Ishikawa (cell line): ENCODE measurements around the gene USP2.

Experiments
- CEBPB ChIP-seq: IDR thresholded peaks from 2 replicates; pipeline ENCODE4 v1.6.1; 2012
- CREB1 ChIP-seq: IDR thresholded peaks from 2 replicates; pipeline ENCODE4 v1.6.1; 2012; ENCODE audit warnings: low read depth
- EGR1 ChIP-seq: IDR thresholded peaks from 2 replicates; pipeline ENCODE4 v1.6.1; 2012
- EP300 ChIP-seq: IDR thresholded peaks from 2 replicates; pipeline ENCODE4 v1.6.1; 2012; ENCODE audit warnings: borderline replicate concordance
- FOXM1 ChIP-seq: IDR thresholded peaks from 2 replicates; pipeline ENCODE4 v1.6.1; 2012; ENCODE audit warnings: low read depth, borderline replicate concordance
- NFIC ChIP-seq: IDR thresholded peaks from 2 replicates; pipeline ENCODE4 v1.6.1; 2012
- RAD21 ChIP-seq: IDR thresholded peaks from 2 replicates; pipeline ENCODE4 v1.6.1; 2012; ENCODE audit warnings: low read depth
- TAF1 ChIP-seq: IDR thresholded peaks from 2 replicates; pipeline ENCODE4 v1.6.1; 2012; ENCODE audit warnings: low read depth, mild to moderate bottlenecking
- TCF12 ChIP-seq: IDR thresholded peaks from 2 replicates; pipeline ENCODE4 v1.6.1; 2012; ENCODE audit warnings: low read depth
- TEAD4 ChIP-seq: IDR thresholded peaks from 2 replicates; pipeline ENCODE4 v1.6.1; 2012
- USF1 ChIP-seq: IDR thresholded peaks from 2 replicates; pipeline ENCODE4 v1.6.1; 2012
- YY1 ChIP-seq: IDR thresholded peaks from 2 replicates; pipeline ENCODE4 v1.6.1; 2012; ENCODE audit warnings: low read depth
- ZBTB7A ChIP-seq: IDR thresholded peaks from 2 replicates; pipeline ENCODE4 v1.6.1; 2012; ENCODE audit warnings: low read depth
- TF ChIP-seq, protein P1 (sequence below): IDR thresholded peaks from 2 replicates; pipeline ENCODE4 v1.6.1; 2012
- TF ChIP-seq, protein P2 (sequence below): IDR thresholded peaks from 2 replicates; pipeline ENCODE4 v1.6.1; 2012; ENCODE audit warnings: low read depth, mild to moderate bottlenecking

The USP2 gene

GRCh38 chr11:119380160-119380826, 1.2 kb downstream of the USP2 start:
- no peak for TF ChIP-seq USF1
- TF ChIP-seq YY1 = no peak
- TF ChIP-seq TEAD4 = no peak
- TF ChIP-seq EGR1 = no peak
- no peak for TF ChIP-seq RAD21
- TF ChIP-seq CREB1 = no peak
- TF ChIP-seq CEBPB = no peak
- TF ChIP-seq, protein P1, sequence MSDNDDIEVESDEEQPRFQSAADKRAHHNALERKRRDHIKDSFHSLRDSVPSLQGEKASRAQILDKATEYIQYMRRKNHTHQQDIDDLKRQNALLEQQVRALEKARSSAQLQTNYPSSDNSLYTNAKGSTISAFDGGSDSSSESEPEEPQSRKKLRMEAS = no peak
- TF ChIP-seq TCF12 = no peak
- no peak for TF ChIP-seq NFIC
- TF ChIP-seq EP300 = no peak
- no peak for TF ChIP-seq TAF1
- no peak for TF ChIP-seq FOXM1
- TF ChIP-seq ZBTB7A = no peak
- TF ChIP-seq, protein P2, sequence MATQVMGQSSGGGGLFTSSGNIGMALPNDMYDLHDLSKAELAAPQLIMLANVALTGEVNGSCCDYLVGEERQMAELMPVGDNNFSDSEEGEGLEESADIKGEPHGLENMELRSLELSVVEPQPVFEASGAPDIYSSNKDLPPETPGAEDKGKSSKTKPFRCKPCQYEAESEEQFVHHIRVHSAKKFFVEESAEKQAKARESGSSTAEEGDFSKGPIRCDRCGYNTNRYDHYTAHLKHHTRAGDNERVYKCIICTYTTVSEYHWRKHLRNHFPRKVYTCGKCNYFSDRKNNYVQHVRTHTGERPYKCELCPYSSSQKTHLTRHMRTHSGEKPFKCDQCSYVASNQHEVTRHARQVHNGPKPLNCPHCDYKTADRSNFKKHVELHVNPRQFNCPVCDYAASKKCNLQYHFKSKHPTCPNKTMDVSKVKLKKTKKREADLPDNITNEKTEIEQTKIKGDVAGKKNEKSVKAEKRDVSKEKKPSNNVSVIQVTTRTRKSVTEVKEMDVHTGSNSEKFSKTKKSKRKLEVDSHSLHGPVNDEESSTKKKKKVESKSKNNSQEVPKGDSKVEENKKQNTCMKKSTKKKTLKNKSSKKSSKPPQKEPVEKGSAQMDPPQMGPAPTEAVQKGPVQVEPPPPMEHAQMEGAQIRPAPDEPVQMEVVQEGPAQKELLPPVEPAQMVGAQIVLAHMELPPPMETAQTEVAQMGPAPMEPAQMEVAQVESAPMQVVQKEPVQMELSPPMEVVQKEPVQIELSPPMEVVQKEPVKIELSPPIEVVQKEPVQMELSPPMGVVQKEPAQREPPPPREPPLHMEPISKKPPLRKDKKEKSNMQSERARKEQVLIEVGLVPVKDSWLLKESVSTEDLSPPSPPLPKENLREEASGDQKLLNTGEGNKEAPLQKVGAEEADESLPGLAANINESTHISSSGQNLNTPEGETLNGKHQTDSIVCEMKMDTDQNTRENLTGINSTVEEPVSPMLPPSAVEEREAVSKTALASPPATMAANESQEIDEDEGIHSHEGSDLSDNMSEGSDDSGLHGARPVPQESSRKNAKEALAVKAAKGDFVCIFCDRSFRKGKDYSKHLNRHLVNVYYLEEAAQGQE = no peak

DNA sequence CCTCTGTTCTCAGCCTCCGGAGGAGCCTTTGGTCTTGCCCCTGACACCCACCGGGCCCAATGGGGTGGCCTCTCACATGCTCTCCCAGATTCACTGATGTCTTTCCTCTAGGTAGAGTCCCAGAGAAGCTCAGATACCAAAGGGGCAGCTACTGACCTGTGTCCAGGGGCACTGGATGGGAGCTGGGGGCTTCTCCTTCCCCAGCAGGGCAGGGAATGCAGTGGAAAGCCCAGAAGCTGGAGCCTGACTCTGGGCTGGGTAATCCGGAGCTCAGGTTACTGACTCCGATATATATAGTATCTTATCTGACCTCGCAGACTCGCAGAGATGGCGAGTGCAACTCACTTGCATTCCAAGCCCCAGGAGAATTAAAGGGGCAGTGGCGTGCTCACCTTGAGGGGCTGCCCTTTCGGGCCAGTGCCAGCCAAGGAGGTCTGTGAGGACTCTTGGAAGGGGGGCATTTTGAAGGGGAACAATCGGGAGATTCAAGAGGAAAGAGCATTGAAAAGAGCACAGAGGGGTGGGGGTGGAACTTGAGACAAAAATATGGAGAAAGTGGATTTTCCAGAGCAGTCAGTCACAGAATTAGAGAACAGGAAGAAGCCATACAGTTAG, 2.5 kb downstream of the USP2 start:
- TF ChIP-seq TAF1 (no peak), FOXM1 (no peak), EP300 (no peak), CEBPB (no peak), ZBTB7A (no peak), YY1 (no peak), CREB1 (no peak), TCF12 (no peak), NFIC (no peak), EGR1 (no peak), RAD21 (no peak), USF1 (no peak)
- TF ChIP-seq, protein P2 = no peak
- TF ChIP-seq, protein P1 = no peak

DNA sequence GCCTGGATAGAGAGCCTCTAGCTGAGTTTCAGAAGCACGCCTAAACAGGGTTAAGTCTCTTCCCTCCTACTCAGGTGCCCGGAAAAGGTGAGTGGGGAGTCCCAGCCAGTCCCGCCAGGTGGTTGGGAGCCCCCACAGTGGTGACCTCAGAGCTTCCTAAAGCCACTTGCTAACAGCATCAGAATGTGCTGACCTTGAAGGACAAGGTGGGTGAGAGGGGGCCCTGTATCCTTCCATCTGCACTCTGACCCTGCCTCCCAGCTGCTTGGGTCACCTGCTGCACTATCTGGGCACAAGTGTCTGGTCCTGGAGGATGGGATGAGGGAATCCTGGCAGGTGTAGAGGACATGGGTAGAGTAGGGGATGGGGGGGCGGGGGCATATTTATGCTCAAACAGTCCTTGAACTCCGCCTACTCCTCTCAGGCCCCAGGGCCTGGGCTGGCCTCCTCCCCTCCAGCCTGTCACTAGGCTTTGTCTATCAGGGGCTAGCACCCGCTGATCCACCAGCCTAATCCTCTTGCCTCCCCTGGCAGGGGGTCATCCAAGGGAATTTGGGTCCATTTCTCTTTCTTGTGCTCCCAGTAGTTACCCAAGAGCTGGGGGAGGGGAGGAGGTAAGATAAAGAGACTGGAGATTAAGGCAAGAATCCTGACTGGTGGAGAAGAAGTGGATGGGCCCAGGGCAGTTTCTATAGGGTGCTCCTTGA, 3.4 kb downstream of the USP2 start:
- TF ChIP-seq NFIC (no peak), EP300 (no peak), RAD21 (no peak), YY1 (no peak), TAF1 (no peak)
- TF ChIP-seq, protein P2 = no peak
